ENCODE data around the gene KRT83. TPM values are rescaled to one million over a fixed set of nuclear protein-coding genes. Genes with fewer than 3 reads are reported as not detected.

The KRT83 gene
- total and polyA plus RNA-seq, 3 donors from 2014 or later, result 0.39 to 1.2 (median 0.44) TPM

DNA sequence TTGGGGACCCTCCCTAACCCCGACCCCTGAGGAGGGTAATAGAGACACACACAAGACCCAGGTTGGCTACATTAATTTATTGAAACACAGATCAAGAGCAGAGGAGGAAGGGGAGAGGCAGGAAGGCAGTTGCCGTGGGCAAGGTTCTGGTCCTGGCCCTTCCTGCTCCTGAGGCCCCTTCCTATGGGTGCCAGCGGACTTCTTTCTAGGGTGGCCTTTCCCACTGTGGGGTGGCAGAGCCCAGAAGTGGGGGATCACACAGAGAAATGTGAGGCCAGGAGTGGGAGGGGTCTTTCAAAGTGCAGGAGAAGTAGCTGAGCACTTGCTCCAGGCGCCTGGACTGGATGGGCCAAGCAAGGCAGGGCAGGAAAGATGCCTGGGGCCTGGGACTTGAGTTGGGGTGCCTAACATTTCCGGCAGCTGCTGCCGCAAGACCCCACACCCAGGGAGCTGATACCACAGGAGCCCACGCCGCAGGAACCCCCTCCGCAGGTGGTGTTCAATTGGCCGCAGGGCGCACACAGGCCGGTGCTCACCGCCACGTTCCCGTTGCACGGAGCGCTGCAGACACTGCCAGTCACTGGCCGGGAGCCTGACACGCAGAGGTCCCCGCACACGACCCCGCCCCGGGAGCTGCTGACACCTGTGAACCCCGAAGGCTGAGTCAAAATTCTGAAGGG, 35.2 kb downstream of the KRT83 start:
- no peak for DNase-seq
- Histone ChIP-seq H3K36me3 (ENCODE audit: low read depth, missing control alignments) (no peaks in the 10 kb centered on the region), H3K4me3 (no peak overlapping the region), H3K27ac (no peak overlapping the region), H3K27me3 (no peaks in the 10 kb centered on the region), H3K9me3 (no peaks in the 10 kb centered on the region), H3K4me1 (no peaks in the 10 kb centered on the region)
- TF ChIP-seq, protein P1, sequence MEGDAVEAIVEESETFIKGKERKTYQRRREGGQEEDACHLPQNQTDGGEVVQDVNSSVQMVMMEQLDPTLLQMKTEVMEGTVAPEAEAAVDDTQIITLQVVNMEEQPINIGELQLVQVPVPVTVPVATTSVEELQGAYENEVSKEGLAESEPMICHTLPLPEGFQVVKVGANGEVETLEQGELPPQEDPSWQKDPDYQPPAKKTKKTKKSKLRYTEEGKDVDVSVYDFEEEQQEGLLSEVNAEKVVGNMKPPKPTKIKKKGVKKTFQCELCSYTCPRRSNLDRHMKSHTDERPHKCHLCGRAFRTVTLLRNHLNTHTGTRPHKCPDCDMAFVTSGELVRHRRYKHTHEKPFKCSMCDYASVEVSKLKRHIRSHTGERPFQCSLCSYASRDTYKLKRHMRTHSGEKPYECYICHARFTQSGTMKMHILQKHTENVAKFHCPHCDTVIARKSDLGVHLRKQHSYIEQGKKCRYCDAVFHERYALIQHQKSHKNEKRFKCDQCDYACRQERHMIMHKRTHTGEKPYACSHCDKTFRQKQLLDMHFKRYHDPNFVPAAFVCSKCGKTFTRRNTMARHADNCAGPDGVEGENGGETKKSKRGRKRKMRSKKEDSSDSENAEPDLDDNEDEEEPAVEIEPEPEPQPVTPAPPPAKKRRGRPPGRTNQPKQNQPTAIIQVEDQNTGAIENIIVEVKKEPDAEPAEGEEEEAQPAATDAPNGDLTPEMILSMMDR (IDR thresholded peaks at IDR 0.05), result no peak
- TF ChIP-seq POLR2A (IDR thresholded peaks at IDR 0.05), result no peak
- intact Hi-C loops (cut with DNase I; ENCODE audit: low total_unique reads), result no loop called here
- WGBS, 2 donors, result 83 to 91% methylated on average over 4 to 24 of the region's 24 CpGs

- no peak for TF ChIP-seq POLR2A (IDR thresholded peaks at IDR 0.05)
- TF ChIP-seq, protein P1 (IDR thresholded peaks at IDR 0.05), result no peak
- WGBS, 2 donors, result 97 to 98% methylated on average over 2 of the region's 2 CpGs
- no peaks in the 10 kb centered on the region for H3K36me3 ChIP-seq (ENCODE audit: low read depth, missing control alignments)
- no peaks in the 10 kb centered on the region for H3K27me3 ChIP-seq
- intact Hi-C loops (cut with DNase I; ENCODE audit: low total_unique reads), result no loop called here
- H3K9me3 ChIP-seq, result no peaks in the 10 kb centered on the region
- H3K27ac ChIP-seq, result no peak overlapping the region
- no peaks in the 10 kb centered on the region for H3K4me1 ChIP-seq
- H3K4me3 ChIP-seq, result no peak overlapping the region
- DNase-seq, result no peak
Measured at GRCh38 chr12:52285172-52285745, 35.9 kb downstream of the KRT83 start.

DNA sequence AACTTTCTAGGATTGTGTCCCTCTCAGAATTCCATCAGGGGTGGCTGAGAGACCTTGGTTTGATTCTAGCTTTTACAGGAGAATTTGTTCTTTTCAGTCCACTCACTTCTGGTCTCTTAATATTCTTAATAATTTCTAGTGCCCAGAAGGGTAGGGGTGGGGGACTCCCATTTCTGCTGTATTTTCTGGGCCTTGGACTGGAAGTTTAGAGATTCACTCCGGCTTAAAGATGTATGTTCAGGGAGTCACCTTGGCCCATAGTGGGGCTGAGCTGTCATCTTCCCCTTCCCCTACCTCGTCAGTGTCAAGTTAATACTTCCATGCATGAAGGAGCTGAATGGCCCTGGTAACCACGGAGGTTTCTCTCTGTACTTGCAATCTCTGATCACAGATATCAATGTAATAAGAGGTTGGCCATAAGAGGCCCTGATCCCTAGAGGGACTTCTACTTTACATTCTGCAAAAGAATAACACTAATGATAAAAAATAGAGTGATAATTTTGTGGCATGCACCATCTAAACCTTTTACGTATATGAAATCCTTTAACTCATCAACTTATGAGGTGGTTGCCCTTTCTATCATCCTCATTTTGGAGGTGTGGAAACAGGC, 36.5 kb downstream of the KRT83 start:
- H3K9me3 ChIP-seq, result no peaks in the 10 kb centered on the region
- H3K4me1 ChIP-seq, result no peaks in the 10 kb centered on the region
- no peaks in the 10 kb centered on the region for H3K27me3 ChIP-seq
- no peak overlapping the region for H3K4me3 ChIP-seq
- 61 to 89% methylated on average over 4 of the region's 4 CpGs for WGBS, 2 donors
- no peak overlapping the region for H3K27ac ChIP-seq
- DNase-seq, result no peak
- intact Hi-C loops (cut with DNase I; ENCODE audit: low total_unique reads), result no loop called here
- no peak for TF ChIP-seq POLR2A (IDR thresholded peaks at IDR 0.05)
- TF ChIP-seq, protein P1 (IDR thresholded peaks at IDR 0.05), result no peak
- no peaks in the 10 kb centered on the region for H3K36me3 ChIP-seq (ENCODE audit: low read depth, missing control alignments)

DNA sequence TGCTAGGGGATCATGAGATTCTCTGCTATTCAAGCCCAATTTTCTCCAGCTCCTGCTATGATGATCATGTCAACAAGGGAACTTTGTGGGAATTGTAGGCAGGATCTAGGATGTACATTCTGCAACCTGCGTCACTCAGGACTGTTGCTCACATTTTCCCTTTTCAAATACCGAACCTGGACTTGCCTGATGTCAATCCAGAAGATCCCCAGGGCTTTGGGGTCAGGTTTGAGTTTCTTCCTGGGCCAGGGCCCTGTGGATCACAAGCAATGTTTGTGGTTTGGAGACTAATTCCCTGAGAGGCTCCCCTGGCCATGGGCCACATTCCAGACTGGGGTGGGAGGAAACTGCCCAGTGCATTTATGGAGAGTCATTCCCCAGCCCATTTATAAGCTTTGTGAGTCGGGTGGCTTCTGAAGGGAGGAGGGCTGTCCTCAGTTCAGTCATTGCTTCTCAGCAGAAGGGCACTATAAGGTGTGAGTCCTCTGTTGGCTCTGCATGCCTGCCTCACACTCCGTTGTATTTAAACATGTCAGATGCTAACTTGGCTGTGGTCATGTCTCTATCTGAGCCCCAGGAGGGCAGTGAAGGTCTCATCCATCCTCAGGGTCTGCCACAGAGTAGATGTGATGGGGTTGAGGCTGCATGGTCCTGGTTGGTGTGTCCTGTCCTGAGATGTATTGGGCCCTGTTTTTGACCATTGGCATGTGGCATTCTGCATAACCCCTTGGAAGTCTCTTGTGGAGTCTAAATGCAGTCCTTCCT, 40.2 kb downstream of the KRT83 start:
- H3K27me3 ChIP-seq, result no peaks in the 10 kb centered on the region
- 54 to 65% methylated on average over 2 to 4 of the region's 4 CpGs for WGBS, 2 donors
- no peak overlapping the region for H3K27ac ChIP-seq

More for the DNA sequence above, 40.2 kb downstream of the KRT83 start:
- intact Hi-C loops (cut with DNase I; ENCODE audit: low total_unique reads), result no loop called here
- TF ChIP-seq, protein P1 (IDR thresholded peaks at IDR 0.05), result no peak
- TF ChIP-seq POLR2A (IDR thresholded peaks at IDR 0.05), result no peak
- H3K9me3 ChIP-seq, result no peaks in the 10 kb centered on the region
- H3K36me3 ChIP-seq (ENCODE audit: low read depth, missing control alignments), result no peaks in the 10 kb centered on the region
- H3K4me1 ChIP-seq, result no peaks in the 10 kb centered on the region
- no peak for DNase-seq
- no peak overlapping the region for H3K4me3 ChIP-seq

Data from testis (tissue), 3 donors.